ENCODE measurements around the gene TMEM59L.

GRCh38 chr19:18591735-18592385 lies 20.8 kb upstream of the TMEM59L start:
- TF ChIP-seq RFX5 (IDR thresholded peaks at IDR 0.05; ENCODE audit: low read depth, low read length) (no peak), CTCF (conservative IDR thresholded peaks at IDR 0.05; ENCODE audit: low read depth, low read length) (no peak), RAD21 (IDR thresholded peaks at IDR 0.05; ENCODE audit: low read length) (no peak), CEBPB (IDR thresholded peaks at IDR 0.05; ENCODE audit: low read depth, low read length) (no peak), SMC3 (IDR thresholded peaks at IDR 0.05; ENCODE audit: low read depth, low read length) (no peak), ELK1 (IDR thresholded peaks at IDR 0.05; ENCODE audit: borderline replicate concordance, low read depth, low read length) (no peak), POLR2A (IDR thresholded peaks at IDR 0.05; ENCODE audit: low read depth, low read length) (no peak), RCOR1 (IDR thresholded peaks at IDR 0.05; ENCODE audit: insufficient replicate concordance, low read length) (no peak), BHLHE40 (IDR thresholded peaks at IDR 0.05; ENCODE audit: low read depth, low read length) (no peak)

Measured in IMR-90 (cell line).